HL-60 (cell line): ENCODE measurements around the gene WDR35.

Experiments
- DNase-seq, 2 experiments: peaks; one replicate each; pipeline ENCODE4 v3.0.0-alpha.2; 2010 to 2020; ENCODE audit warnings: low read depth in 1 of 2, low spot score in 1 of 2
- H3K27ac ChIP-seq: fragments of 250-450 bp; sonication (Bioruptor Pico); replicated peaks from 2 replicates; pipeline ENCODE4 v1.5.1; 2020; ENCODE audit warnings: mild to moderate bottlenecking, moderate library complexity
- H3K27me3 ChIP-seq: fragments of 250-450 bp; sonication (Bioruptor Pico); 2 replicates; pipeline ENCODE4 v1.5.1; 2021; ENCODE audit warnings: mild to moderate bottlenecking, moderate library complexity; ENCODE audit not compliant: insufficient read depth, poor library complexity, severe bottlenecking
- H3K4me3 ChIP-seq: replicated peaks from 2 replicates; pipeline ENCODE4 v1.5.1; 2011; ENCODE audit warnings: mild to moderate bottlenecking, control low read depth, low read length; ENCODE audit not compliant: insufficient read depth
- CTCF ChIP-seq: IDR thresholded peaks from one replicate; pipeline ENCODE4 v1.5.1; 2011; ENCODE audit warnings: low read length, control low read depth, inconsistent platforms; ENCODE audit not compliant: insufficient read depth
- GABPA ChIP-seq: IDR thresholded peaks from 2 replicates; pipeline ENCODE4 v1.6.1; 2012; ENCODE audit warnings: low read depth
- POLR2AphosphoS5 ChIP-seq: IDR thresholded peaks from 2 replicates; pipeline ENCODE4 v1.6.1; 2012; ENCODE audit warnings: low read depth
- REST ChIP-seq: IDR thresholded peaks from 2 replicates; pipeline ENCODE4 v1.6.1; 2012; ENCODE audit warnings: low read depth; ENCODE audit not compliant: insufficient replicate concordance
- SPI1 ChIP-seq: IDR thresholded peaks from 2 replicates; pipeline ENCODE4 v1.6.1; 2012; ENCODE audit warnings: low read depth, mild to moderate bottlenecking, borderline replicate concordance

Gene WDR35

DNA sequence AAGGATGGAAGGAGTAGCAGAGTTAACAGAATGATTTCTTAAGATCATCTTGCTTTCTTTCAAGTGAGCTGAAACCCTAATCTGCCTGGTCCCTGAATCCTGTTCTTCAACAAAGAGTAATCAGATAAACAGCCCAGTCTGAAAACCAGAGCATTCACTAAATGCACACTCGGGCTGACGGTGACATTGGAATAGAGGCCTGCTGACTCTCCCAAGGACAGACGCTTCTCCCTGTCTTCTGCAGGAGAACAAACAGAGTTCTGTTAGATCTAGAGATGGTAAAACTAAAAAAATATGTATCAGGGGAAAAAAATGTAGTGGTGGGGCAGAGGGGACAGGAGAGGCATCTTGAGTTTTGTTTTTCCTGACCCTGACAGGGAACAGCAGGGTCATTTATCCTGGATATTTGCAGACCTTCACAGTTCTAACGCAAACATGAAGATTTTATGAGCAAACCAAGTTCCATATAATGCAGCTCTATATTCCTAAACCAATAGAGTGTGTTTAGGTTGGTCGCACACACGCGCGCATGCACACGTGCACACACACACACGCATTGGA is 15.2 kb upstream of the WDR35 start:
- no peak for TF ChIP-seq CTCF
- TF ChIP-seq REST = no peak
- TF ChIP-seq POLR2AphosphoS5 = no peak
- no peak for TF ChIP-seq GABPA
- TF ChIP-seq SPI1 = no peak
- H3K27ac ChIP-seq = no peak overlapping the region
- no peak for DNase-seq
- peaks cover 7% of the 10 kb centered on the region for H3K27me3 ChIP-seq
- H3K4me3 ChIP-seq = no peak overlapping the region

DNA sequence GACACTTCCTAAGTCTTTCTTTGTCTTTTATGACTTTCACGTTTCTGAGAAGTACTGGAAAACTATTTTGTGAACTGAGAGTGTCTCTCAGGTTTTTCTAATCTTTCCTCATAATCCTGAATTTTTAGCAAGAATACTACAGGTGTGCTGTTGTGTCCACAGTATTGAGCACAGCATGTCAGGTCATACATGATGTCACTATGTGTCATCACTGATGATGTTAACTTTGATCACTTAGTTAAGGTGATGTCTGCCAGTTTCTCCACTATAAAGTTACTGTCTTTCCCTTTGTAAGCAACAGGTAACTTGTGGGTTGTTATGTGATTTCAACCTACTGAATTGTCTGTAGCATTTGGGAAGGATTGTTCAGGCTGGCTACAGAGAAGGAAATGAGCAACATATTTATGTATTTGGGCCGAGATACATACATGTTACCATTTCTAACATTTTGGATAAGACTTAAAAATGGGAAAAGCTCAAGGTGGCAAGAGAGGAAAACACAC is 11.5 kb upstream of the WDR35 start:
- Histone ChIP-seq H3K4me3 (no peak overlapping the region), H3K27me3 (peaks cover 2% of the 10 kb centered on the region), H3K27ac (no peak overlapping the region)
- DNase-seq = no peak
- TF ChIP-seq POLR2AphosphoS5 (no peak), REST (no peak), CTCF (no peak), SPI1 (no peak), GABPA (no peak)

DNA sequence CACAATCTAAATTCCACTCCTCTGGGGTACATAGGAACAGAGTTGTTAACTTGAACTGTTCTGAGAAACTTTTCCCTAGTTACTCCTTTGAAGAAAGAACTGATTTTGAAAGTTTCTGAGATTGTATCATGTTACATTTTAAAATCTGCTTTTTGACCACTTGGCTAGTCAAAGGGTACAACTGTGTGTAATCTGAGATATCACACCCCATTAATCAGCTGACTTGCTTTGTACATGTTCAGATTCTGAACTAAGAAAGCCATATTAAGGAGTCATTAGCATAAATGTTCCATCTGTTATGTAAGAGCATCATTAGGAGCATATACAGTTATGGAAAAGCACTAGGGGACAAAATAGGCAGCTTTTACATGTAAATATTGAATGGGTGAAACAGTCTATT is 3.8 kb upstream of the WDR35 start:
- no peak for DNase-seq
- H3K27me3 ChIP-seq = peaks cover 10% of the 10 kb centered on the region
- H3K27ac ChIP-seq = no peak overlapping the region
- TF ChIP-seq SPI1 (no peak), GABPA (no peak), POLR2AphosphoS5 (no peak), CTCF (no peak), REST (no peak)
- H3K4me3 ChIP-seq = no peak overlapping the region
